Fibroblast of mammary gland (primary cell): Measurements from ENCODE around the gene PCNX2.

ENCODE experiments used
- DNase-seq: peaks from one replicate; pipeline ENCODE4 v3.0.0-alpha.2; 2010; ENCODE audit warnings: low read depth
- H3K4me3 ChIP-seq: 2 replicates; pipeline ENCODE4 v1.5.1; 2011; ENCODE audit warnings: low read depth, mild to moderate bottlenecking, low read length, moderate library complexity; ENCODE audit not compliant: control insufficient read depth
- TF ChIP-seq, protein P1 (sequence below): conservative IDR thresholded peaks from 2 replicates; pipeline ENCODE4 v1.5.1; 2011; ENCODE audit warnings: low read depth, low read length, inconsistent platforms; ENCODE audit not compliant: control insufficient read depth, insufficient read depth

Gene PCNX2

GRCh38 chr1:233151861-233152260, 143.7 kb downstream of the PCNX2 start:
- H3K4me3 ChIP-seq: no peak overlapping the region
- TF ChIP-seq, protein P1, sequence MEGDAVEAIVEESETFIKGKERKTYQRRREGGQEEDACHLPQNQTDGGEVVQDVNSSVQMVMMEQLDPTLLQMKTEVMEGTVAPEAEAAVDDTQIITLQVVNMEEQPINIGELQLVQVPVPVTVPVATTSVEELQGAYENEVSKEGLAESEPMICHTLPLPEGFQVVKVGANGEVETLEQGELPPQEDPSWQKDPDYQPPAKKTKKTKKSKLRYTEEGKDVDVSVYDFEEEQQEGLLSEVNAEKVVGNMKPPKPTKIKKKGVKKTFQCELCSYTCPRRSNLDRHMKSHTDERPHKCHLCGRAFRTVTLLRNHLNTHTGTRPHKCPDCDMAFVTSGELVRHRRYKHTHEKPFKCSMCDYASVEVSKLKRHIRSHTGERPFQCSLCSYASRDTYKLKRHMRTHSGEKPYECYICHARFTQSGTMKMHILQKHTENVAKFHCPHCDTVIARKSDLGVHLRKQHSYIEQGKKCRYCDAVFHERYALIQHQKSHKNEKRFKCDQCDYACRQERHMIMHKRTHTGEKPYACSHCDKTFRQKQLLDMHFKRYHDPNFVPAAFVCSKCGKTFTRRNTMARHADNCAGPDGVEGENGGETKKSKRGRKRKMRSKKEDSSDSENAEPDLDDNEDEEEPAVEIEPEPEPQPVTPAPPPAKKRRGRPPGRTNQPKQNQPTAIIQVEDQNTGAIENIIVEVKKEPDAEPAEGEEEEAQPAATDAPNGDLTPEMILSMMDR: no peak
- DNase-seq: no peak

- TF ChIP-seq, protein P1: no peak
- DNase-seq: no peak
- H3K4me3 ChIP-seq: no peak overlapping the region
Observed at GRCh38 chr1:233144434-233144833, 151.1 kb downstream of the PCNX2 start.

- no peak overlapping the region for H3K4me3 ChIP-seq
- TF ChIP-seq, protein P1: no peak
- peak; percentile 25 for DNase-seq
Observed at GRCh38 chr1:233143241-233143640, 152.3 kb downstream of the PCNX2 start.

DNA sequence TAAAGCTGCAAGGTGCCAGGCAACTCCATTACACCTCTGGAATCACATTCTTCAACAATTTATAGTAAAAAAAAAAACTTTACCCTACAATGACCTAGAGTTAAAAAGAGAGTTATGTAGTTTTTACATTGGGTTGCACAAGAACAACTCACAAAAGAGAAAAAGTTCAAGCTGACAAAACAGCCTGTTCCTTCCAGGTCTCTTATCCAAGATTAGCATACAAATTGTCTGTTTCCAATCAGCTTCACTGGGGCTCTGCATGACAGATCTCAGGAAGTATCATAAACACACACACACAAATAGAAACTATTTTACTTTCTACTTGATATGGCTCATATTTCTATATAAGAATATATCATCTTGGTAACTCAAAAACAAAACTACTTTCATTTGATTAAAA, 154.6 kb downstream of the PCNX2 start:
- H3K4me3 ChIP-seq: no peak overlapping the region
- DNase-seq: peak; percentile 41
- TF ChIP-seq, protein P1: no peak

GRCh38 chr1:233140499-233140898, 155.0 kb downstream of the PCNX2 start:
- TF ChIP-seq, protein P1: no peak
- peak; percentile 68 for DNase-seq
- H3K4me3 ChIP-seq: no peak overlapping the region

DNA sequence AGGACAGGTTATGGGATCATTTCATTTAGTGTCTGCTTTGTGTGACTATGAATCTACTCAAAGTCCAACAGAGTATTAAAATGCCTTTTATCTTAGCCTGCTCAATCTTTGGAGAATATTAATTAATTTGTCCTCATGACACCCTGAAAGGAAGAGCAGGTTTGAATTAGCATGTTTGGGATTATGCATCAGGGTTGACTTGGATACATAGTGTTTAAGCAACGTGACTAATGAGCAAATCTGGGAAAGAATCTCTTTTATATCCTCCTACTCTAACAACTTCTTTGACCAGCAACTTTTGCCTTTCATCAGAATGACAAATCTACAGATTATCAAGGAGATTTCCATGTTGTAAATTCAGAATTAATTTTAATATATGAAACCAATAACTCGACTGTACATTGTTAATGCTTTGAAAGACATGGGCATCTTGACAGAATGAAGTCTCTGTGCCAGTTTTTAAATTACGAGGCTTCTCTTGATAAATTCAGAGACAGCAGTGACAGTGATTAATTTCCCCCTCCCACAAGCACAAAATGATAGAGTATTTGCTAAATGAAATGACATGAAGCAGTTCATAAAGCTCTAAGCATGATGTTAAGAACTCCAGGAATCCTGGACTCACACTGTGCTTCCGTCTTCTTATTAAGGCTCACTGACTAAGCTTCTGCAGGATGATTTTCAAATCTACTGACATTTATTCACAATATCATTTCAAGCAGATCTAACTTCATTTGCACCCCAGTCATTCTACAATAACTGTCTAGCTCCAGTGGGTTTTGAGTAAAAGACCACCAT, 156.5 kb downstream of the PCNX2 start:
- TF ChIP-seq, protein P1: no peak
- H3K4me3 ChIP-seq: no peak overlapping the region
- DNase-seq: no peak
